CD4-positive, alpha-beta memory T cell (primary cell): ENCODE results near the gene SNF8. TPM values are rescaled to one million over a fixed set of nuclear protein-coding genes. Genes with fewer than 3 reads are reported as not detected.
A peak's percentile ranks its signal among the peaks of the same experiment; 100 is the strongest.
"Not testable (repeated sequence)": the region's sequence is repeated elsewhere in the genome, so short reads cannot be mapped to it uniquely, and the experiment has no call there.

Source experiments
- CTCF ChIA-PET: fragments of 350-600 bp; sonication (Branson Sonifier 250); formaldehyde crosslinking; loops from one replicate; lab custom pipeline; 2021; ENCODE audit warnings: inconsistent platforms; ENCODE audit not compliant: partially characterized antibody; lab: Charles Lee
- POLR2A ChIA-PET: fragments of 350-600 bp; sonication (Branson Sonifier 250); formaldehyde crosslinking; loops from one replicate; lab custom pipeline; 2021; ENCODE audit not compliant: partially characterized antibody; lab: Charles Lee
- DNase-seq, 5 donors: peaks; one replicate each; pipeline versions ENCODE4 v3.0.0 to v3.0.0-alpha.2; 2020 to 2022; ENCODE audit warnings: mixed read lengths in 1 of 5
- H3K27ac ChIP-seq: one replicate; pipeline ENCODE4 v1.7.0; 2013; ENCODE audit warnings: low read depth, low read length
- H3K27me3 ChIP-seq: 2 replicates; pipeline ENCODE4 v1.7.0; 2013; ENCODE audit warnings: mild to moderate bottlenecking, low read length, moderate library complexity; ENCODE audit not compliant: insufficient read depth
- H3K36me3 ChIP-seq: 2 replicates; pipeline ENCODE4 v1.7.0; 2013; ENCODE audit warnings: mild to moderate bottlenecking, low read length, moderate library complexity; ENCODE audit not compliant: insufficient read depth
- H3K4me1 ChIP-seq: 2 replicates; pipeline ENCODE4 v1.7.0; 2013; ENCODE audit warnings: mild to moderate bottlenecking, low read length, moderate library complexity; ENCODE audit not compliant: insufficient read depth
- H3K4me3 ChIP-seq, 2 donors: one replicate each; pipeline ENCODE4 v1.7.0; 2013; ENCODE audit warnings: low read length in 2 of 2, mild to moderate bottlenecking in 1 of 2
- H3K9me3 ChIP-seq, 2 donors: one replicate each; pipeline ENCODE4 v1.7.0; 2013; ENCODE audit warnings: low read length in 2 of 2, control low read depth in 1 of 2; ENCODE audit not compliant: control insufficient read depth in 1 of 2
- H3K27ac Mint-ChIP-seq, 7 donors: one replicate each; pipeline ENCODE4 v1.8.0; 2020 to 2021; ENCODE audit warnings: mixed read lengths in 7 of 7, mild to moderate bottlenecking in 6 of 7, inconsistent platforms in 3 of 7, moderate library complexity in 3 of 7
- H3K27me3 Mint-ChIP-seq, 2 donors: one replicate each; pipeline ENCODE4 v1.8.0; 2020 to 2021; ENCODE audit warnings: mixed read lengths in 2 of 2
- H3K36me3 Mint-ChIP-seq, 2 donors: one replicate each; pipeline ENCODE4 v1.8.0; 2020 to 2021; ENCODE audit warnings: mixed read lengths in 2 of 2, inconsistent platforms in 1 of 2, mild to moderate bottlenecking in 1 of 2
- H3K4me1 Mint-ChIP-seq, 4 donors: one replicate each; pipeline ENCODE4 v1.8.0; 2020 to 2021; ENCODE audit warnings: mixed read lengths in 4 of 4, mild to moderate bottlenecking in 1 of 4
- H3K4me3 Mint-ChIP-seq, 8 donors: one replicate each; pipeline ENCODE4 v1.8.0; 2020 to 2021; ENCODE audit warnings: mixed read lengths in 8 of 8, mild to moderate bottlenecking in 7 of 8, moderate library complexity in 6 of 8, inconsistent platforms in 3 of 8
- H3K9me3 Mint-ChIP-seq, 8 donors: one replicate each; pipeline ENCODE4 v1.8.0; 2020 to 2021; ENCODE audit warnings: mixed read lengths in 8 of 8, mild to moderate bottlenecking in 5 of 8, inconsistent platforms in 3 of 8, moderate library complexity in 1 of 8
- intact Hi-C: fragments of 100-400 bp; cut with micrococcal nuclease; formaldehyde crosslinking; loops from one replicate; pipeline ENCODE4 v1.15.1; 2023
- polyA plus RNA-seq, 2 donors: library from polyadenylated mRNA; unstranded; fragments of 300-500 nt; fragmentation: Illumina TruSeq; gene quantifications; one replicate each; pipeline ENCODE4 v1.2.3, GENCODE V29; 2021
- total RNA-seq, 2 experiments: library from RNA; stranded (reverse); gene quantifications; one replicate each; pipeline ENCODE4 v1.2.3, GENCODE V29; 2021

Gene SNF8
- total and polyA plus RNA-seq, 4 experiments from 2014 or later, result 55.6 to 115 (median 82.9) TPM

GRCh38 chr17:48960834-48961515, 16.3 kb upstream of the SNF8 start:
- H3K27ac Mint-ChIP-seq, result no peak overlapping the region
- no peak overlapping the region for H3K27ac ChIP-seq
- H3K4me3 ChIP-seq, result no peak overlapping the region
- DNase-seq, result no peak
- ChIA-PET CTCF (no interaction called here), POLR2A (no interaction called here)
- intact Hi-C loops, result no loop called here
- no peaks in the 10 kb centered on the region for H3K4me1 ChIP-seq
- no peaks in the 10 kb centered on the region for H3K36me3 Mint-ChIP-seq
- no peaks in the 10 kb centered on the region for H3K9me3 Mint-ChIP-seq
- no peak overlapping the region for H3K4me3 Mint-ChIP-seq
- H3K9me3 ChIP-seq, result no peaks in the 10 kb centered on the region
- H3K36me3 ChIP-seq, result no peaks in the 10 kb centered on the region
- peaks cover 3% of the 10 kb centered on the region for H3K27me3 ChIP-seq
- peaks cover 0 to 4% (median under 1%) of the 10 kb centered on the region in 4 donors for H3K4me1 Mint-ChIP-seq
- peaks cover 26 to 32% of the 10 kb centered on the region in 2 donors for H3K27me3 Mint-ChIP-seq

GRCh38 chr17:48954300-48954755, 9.7 kb upstream of the SNF8 start:
- intact Hi-C loops, result no loop called here

GRCh38 chr17:48952904-48953303, 8.3 kb upstream of the SNF8 start:
- H3K4me1 ChIP-seq, result no peaks in the 10 kb centered on the region
- H3K9me3 ChIP-seq, result no peaks in the 10 kb centered on the region
- no peaks in the 10 kb centered on the region for H3K36me3 ChIP-seq
- ChIA-PET POLR2A (no interaction called here), CTCF (interaction anchor here (0.7 kb wide), 1 partner anchor 18 kb away, joined by 3 read pairs; no protein-coding TSS in a partner anchor)
- H3K27me3 ChIP-seq, result no peaks in the 10 kb centered on the region
- Mint-ChIP-seq H3K27ac (no peak overlapping the region), H3K36me3 (no peaks in the 10 kb centered on the region), H3K9me3 (peaks cover 0 to under 1% (median 0%) of the 10 kb centered on the region in 8 donors), H3K4me3 (no peak overlapping the region), H3K27me3 (peaks cover 8 to 18% of the 10 kb centered on the region in 2 donors), H3K4me1 (peaks cover 0 to 2% (median 0%) of the 10 kb centered on the region in 4 donors)
- H3K4me3 ChIP-seq, result no peak overlapping the region
- no peak for DNase-seq
- intact Hi-C loops, result no loop called here
- H3K27ac ChIP-seq, result no peak overlapping the region

More at GRCh38 chr17:48954300-48954755, 9.7 kb upstream of the SNF8 start:
- no peak for DNase-seq
- H3K27ac Mint-ChIP-seq, result no peak overlapping the region
- H3K4me1 Mint-ChIP-seq, result peaks cover 0 to 2% (median under 1%) of the 10 kb centered on the region in 4 donors
- ChIA-PET POLR2A (no interaction called here), CTCF (no interaction called here)
- Histone ChIP-seq H3K4me3 (no peak overlapping the region), H3K9me3 (no peaks in the 10 kb centered on the region), H3K4me1 (no peaks in the 10 kb centered on the region), H3K36me3 (no peaks in the 10 kb centered on the region), H3K27ac (no peak overlapping the region), H3K27me3 (no peaks in the 10 kb centered on the region)
- peaks cover 11 to 25% of the 10 kb centered on the region in 2 donors for H3K27me3 Mint-ChIP-seq
- no peaks in the 10 kb centered on the region for H3K9me3 Mint-ChIP-seq
- H3K4me3 Mint-ChIP-seq, result no peak overlapping the region
- no peaks in the 10 kb centered on the region for H3K36me3 Mint-ChIP-seq

GRCh38 chr17:48951572-48951971, 6.9 kb upstream of the SNF8 start:
- CTCF ChIA-PET, result no interaction called here
- peaks cover 5 to 20% of the 10 kb centered on the region in 2 donors for H3K27me3 Mint-ChIP-seq
- Histone ChIP-seq H3K9me3 (no peaks in the 10 kb centered on the region), H3K36me3 (no peaks in the 10 kb centered on the region), H3K27me3 (no peaks in the 10 kb centered on the region), H3K27ac (no peak overlapping the region), H3K4me1 (no peaks in the 10 kb centered on the region), H3K4me3 (no peak overlapping the region)
- H3K4me3 Mint-ChIP-seq, result no peak overlapping the region
- H3K27ac Mint-ChIP-seq, result no peak overlapping the region
- DNase-seq, result no peak
- POLR2A ChIA-PET, result no interaction called here
- H3K36me3 Mint-ChIP-seq, result no peaks in the 10 kb centered on the region
- intact Hi-C loops, result no loop called here
- peaks cover 0 to 2% (median 0%) of the 10 kb centered on the region in 8 donors for H3K9me3 Mint-ChIP-seq
- H3K4me1 Mint-ChIP-seq, result peaks cover 0 to under 1% (median 0%) of the 10 kb centered on the region in 4 donors

- H3K36me3 ChIP-seq, H3K27me3 Mint-ChIP-seq, H3K27me3 ChIP-seq, H3K9me3 Mint-ChIP-seq, H3K9me3 ChIP-seq, DNase-seq, intact Hi-C loops, CTCF ChIA-PET: not testable (repeated sequence)
- Mint-ChIP-seq H3K36me3 (peaks cover 6 to 24% of the 10 kb centered on the region in 2 donors), H3K4me3 (peak overlapping the region; percentile 89 to 99 (median 96)), H3K4me1 (peaks cover 5 to 31% (median 13%) of the 10 kb centered on the region in 4 donors), H3K27ac (peak overlapping the region; percentile 93 to 98 (median 94))
- POLR2A ChIA-PET, result interaction anchor here (0.7 to 2.9 kb wide), 11 partner anchors 12 to 248 kb away, joined by 3 to 43 read pairs (median 6); partner anchors contain the start of genes ATP5MC1 and UBE2Z
- Histone ChIP-seq H3K4me3 (peak overlapping the region; percentile 91 to 99), H3K4me1 (peaks cover 28% of the 10 kb centered on the region), H3K27ac (peak overlapping the region; percentile 89)
Measured at GRCh38 chr17:48945261-48945651, 614 bp upstream of the SNF8 start.

GRCh38 chr17:48933035-48933434, 11.6 kb downstream of the SNF8 start:
- peak overlapping the region in 3 of 7 donors; percentile 18 to 42 (median 42) for H3K27ac Mint-ChIP-seq
- H3K27me3 ChIP-seq, result no peaks in the 10 kb centered on the region
- peaks cover 0 to 3% (median 2%) of the 10 kb centered on the region in 4 donors for H3K4me1 Mint-ChIP-seq
- no peak overlapping the region for H3K27ac ChIP-seq
- POLR2A ChIA-PET, result interaction anchor here (1.1 to 1.5 kb wide), 2 partner anchors 12 to 40 kb away, joined by 3 to 6 read pairs; partner anchors contain the start of genes ATP5MC1 and SNF8
- no peaks in the 10 kb centered on the region for H3K4me1 ChIP-seq
- peaks cover 67% of the 10 kb centered on the region for H3K36me3 ChIP-seq
- H3K27me3 Mint-ChIP-seq, result no peaks in the 10 kb centered on the region
- H3K36me3 Mint-ChIP-seq, result peaks cover 36 to 82% of the 10 kb centered on the region in 2 donors
- DNase-seq, result no peak
- intact Hi-C loops, result no loop called here
- H3K9me3 ChIP-seq, result no peaks in the 10 kb centered on the region
- no peaks in the 10 kb centered on the region for H3K9me3 Mint-ChIP-seq
- H3K4me3 ChIP-seq, result no peak overlapping the region
- CTCF ChIA-PET, result no interaction called here
- H3K4me3 Mint-ChIP-seq, result no peak overlapping the region

- peaks cover 43 to 88% of the 10 kb centered on the region in 2 donors for H3K36me3 Mint-ChIP-seq
- no peaks in the 10 kb centered on the region for H3K27me3 Mint-ChIP-seq
- no peaks in the 10 kb centered on the region for H3K27me3 ChIP-seq
- peaks cover 75% of the 10 kb centered on the region for H3K36me3 ChIP-seq
- no peak overlapping the region for H3K4me3 ChIP-seq
- intact Hi-C loops, result no loop called here
- no peak overlapping the region for H3K4me3 Mint-ChIP-seq
- H3K9me3 ChIP-seq, result no peaks in the 10 kb centered on the region
- peaks cover 0 to 6% (median 2%) of the 10 kb centered on the region in 4 donors for H3K4me1 Mint-ChIP-seq
- H3K9me3 Mint-ChIP-seq, result no peaks in the 10 kb centered on the region
- H3K27ac ChIP-seq, result no peak overlapping the region
- peak overlapping the region in 2 of 7 donors; percentile 13 to 78 for H3K27ac Mint-ChIP-seq
- DNase-seq, result no peak
- no peaks in the 10 kb centered on the region for H3K4me1 ChIP-seq
- POLR2A ChIA-PET, result interaction anchor here (0.6 to 1.1 kb wide), 4 partner anchors 14 to 89 kb away, joined by 3 to 5 read pairs (median 3); partner anchors contain the start of gene SNF8
- CTCF ChIA-PET, result interaction anchor here (1.4 kb wide), 1 partner anchor 46 kb away, joined by 5 read pairs; no protein-coding TSS in a partner anchor
Measured at GRCh38 chr17:48930435-48930873, 14.2 kb downstream of the SNF8 start.
